RWPE2 (cell line): Measurements from ENCODE around the gene ZNF227.
"Not testable (repeated sequence)": the region's sequence is repeated elsewhere in the genome, so short reads cannot be mapped to it uniquely, and the experiment has no call there.

Experiments
- ATAC-seq: fragments of 200-7000 bp; cut with Tn5 transposase; 3 replicates; pipeline ENCODE4 v1.9.1; 2021; ENCODE audit warnings: low read depth
- DNase-seq: peaks from one replicate; pipeline ENCODE4 v3.0.0-alpha.2; 2020; ENCODE audit warnings: low spot score
- H3K27ac ChIP-seq: fragments of 450-650 bp; 2 replicates; pipeline ENCODE4 v1.5.1; 2017; ENCODE audit warnings: mild to moderate bottlenecking; ENCODE audit not compliant: poor library complexity, severe bottlenecking
- H3K27me3 ChIP-seq: fragments of 250-450 bp; sonication (Bioruptor Pico); 2 replicates; pipeline ENCODE4 v1.5.1; 2021; ENCODE audit warnings: mild to moderate bottlenecking, moderate library complexity; ENCODE audit not compliant: insufficient read depth, poor library complexity, severe bottlenecking
- H3K36me3 ChIP-seq: fragments of 250-450 bp; sonication (Bioruptor Pico); 2 replicates; pipeline ENCODE4 v1.5.1; 2020; ENCODE audit warnings: low read depth, mild to moderate bottlenecking, moderate library complexity
- H3K4me1 ChIP-seq: fragments of 250-450 bp; sonication (Bioruptor Pico); 2 replicates; pipeline ENCODE4 v1.5.1; 2021; ENCODE audit warnings: mild to moderate bottlenecking, moderate library complexity; ENCODE audit not compliant: insufficient read depth, poor library complexity, severe bottlenecking
- H3K4me3 ChIP-seq: fragments of 250-450 bp; sonication (Bioruptor Pico); 2 replicates; pipeline ENCODE4 v1.5.1; 2021; ENCODE audit warnings: mild to moderate bottlenecking, moderate library complexity; ENCODE audit not compliant: severe bottlenecking
- H3K9me3 ChIP-seq: fragments of 250-450 bp; sonication (Bioruptor Pico); 2 replicates; pipeline ENCODE4 v1.5.1; 2021; ENCODE audit warnings: mild to moderate bottlenecking, moderate library complexity; ENCODE audit not compliant: severe bottlenecking
- CTCF ChIP-seq: fragments of 450-650 bp; IDR thresholded peaks from one replicate; pipeline ENCODE4 v1.5.1; 2017; ENCODE audit warnings: mild to moderate bottlenecking, moderate library complexity; ENCODE audit not compliant: poor library complexity, severe bottlenecking

Gene ZNF227

GRCh38 chr19:44232867-44233266 lies 20.5 kb downstream of the ZNF227 start:
- no peaks in the 10 kb centered on the region for H3K4me1 ChIP-seq
- no peak overlapping the region for H3K4me3 ChIP-seq
- no peaks in the 10 kb centered on the region for H3K9me3 ChIP-seq
- TF ChIP-seq CTCF = no peak
- no peak overlapping the region for H3K27ac ChIP-seq
- no peak for DNase-seq
- no peaks in the 10 kb centered on the region for H3K27me3 ChIP-seq
- ATAC-seq = no peak
- H3K36me3 ChIP-seq = peaks cover 80% of the 10 kb centered on the region

GRCh38 chr19:44236384-44236783 lies 24.1 kb downstream of the ZNF227 start:
- no peak for DNase-seq
- Histone ChIP-seq H3K9me3 (no peaks in the 10 kb centered on the region), H3K4me1 (no peaks in the 10 kb centered on the region), H3K4me3 (no peak overlapping the region), H3K27ac (no peak overlapping the region), H3K27me3 (no peaks in the 10 kb centered on the region), H3K36me3 (peaks cover 48% of the 10 kb centered on the region)
- ATAC-seq = no peak
- no peak for TF ChIP-seq CTCF

- not testable (repeated sequence) for DNase-seq, H3K4me1 ChIP-seq, H3K4me3 ChIP-seq, ATAC-seq, H3K27ac ChIP-seq, H3K27me3 ChIP-seq
- Histone ChIP-seq H3K9me3 (peaks cover 18% of the 10 kb centered on the region), H3K36me3 (peaks cover 11% of the 10 kb centered on the region)
These were observed 40.0 kb downstream of the ZNF227 start for GRCh38 chr19:44252332-44252731.

GRCh38 chr19:44253392-44253791 lies 41.1 kb downstream of the ZNF227 start:
- not testable (repeated sequence) for H3K27me3 ChIP-seq, ATAC-seq, H3K27ac ChIP-seq, H3K4me1 ChIP-seq, H3K36me3 ChIP-seq, H3K4me3 ChIP-seq, DNase-seq
- H3K9me3 ChIP-seq = peaks cover 16% of the 10 kb centered on the region

GRCh38 chr19:44254496-44254895 lies 42.2 kb downstream of the ZNF227 start:
- Histone ChIP-seq H3K9me3 (peaks cover 16% of the 10 kb centered on the region), H3K27ac (no peak overlapping the region), H3K36me3 (no peaks in the 10 kb centered on the region), H3K27me3 (no peaks in the 10 kb centered on the region), H3K4me1 (no peaks in the 10 kb centered on the region), H3K4me3 (no peak overlapping the region)
- no peak for ATAC-seq
- TF ChIP-seq CTCF = no peak
- no peak for DNase-seq

GRCh38 chr19:44255705-44256411 lies 43.5 kb downstream of the ZNF227 start:
- no peak overlapping the region for H3K4me3 ChIP-seq
- no peaks in the 10 kb centered on the region for H3K36me3 ChIP-seq
- H3K27me3 ChIP-seq = no peaks in the 10 kb centered on the region
- no peak for DNase-seq
- no peak for TF ChIP-seq CTCF
- ATAC-seq = no peak
- no peaks in the 10 kb centered on the region for H3K4me1 ChIP-seq
- H3K9me3 ChIP-seq = peaks cover 8% of the 10 kb centered on the region
- no peak overlapping the region for H3K27ac ChIP-seq
